GM12875 (cell line): ENCODE results near the gene GPHN.

Experiments used
- H3K4me3 ChIP-seq: one replicate; pipeline ENCODE4 v1.5.1; 2011; ENCODE audit warnings: low read depth, low read length, control low read depth
- TF ChIP-seq, protein P1 (sequence below): IDR thresholded peaks from 2 replicates; pipeline ENCODE4 v1.5.1; 2011; ENCODE audit warnings: low read depth, mild to moderate bottlenecking, control low read depth, inconsistent platforms, low read length, moderate library complexity, borderline replicate concordance; ENCODE audit not compliant: insufficient read depth

The GPHN gene

DNA sequence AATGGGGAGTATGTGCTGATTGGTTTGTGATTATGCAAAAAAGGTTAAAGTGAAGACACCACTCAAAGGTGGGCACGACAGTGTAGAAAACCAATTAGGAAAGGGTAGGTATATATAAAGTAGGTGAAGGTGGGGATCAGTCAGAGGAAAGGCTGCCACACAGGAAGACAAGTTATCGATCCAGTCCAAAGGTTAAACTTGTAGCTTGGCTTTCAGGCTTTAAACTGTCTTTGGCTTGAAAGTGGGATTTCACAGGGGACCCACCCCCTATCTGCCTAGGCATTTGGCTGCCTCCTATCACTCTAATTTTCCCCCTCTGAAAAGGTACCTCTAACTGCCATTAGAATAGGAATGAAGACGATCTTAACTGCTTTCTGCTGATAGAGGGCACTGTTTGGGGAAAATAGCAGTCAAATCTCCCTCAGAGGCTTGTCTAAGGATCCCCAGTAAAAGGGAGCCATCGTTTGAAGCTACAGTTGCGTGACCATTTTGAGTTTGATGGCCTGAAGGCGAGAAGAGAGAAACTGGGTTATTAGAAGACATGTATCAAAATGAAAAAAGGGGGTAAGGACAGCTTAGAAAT lies 250.2 kb downstream of the GPHN start:
- no peak overlapping the region for H3K4me3 ChIP-seq
- TF ChIP-seq, protein P1, sequence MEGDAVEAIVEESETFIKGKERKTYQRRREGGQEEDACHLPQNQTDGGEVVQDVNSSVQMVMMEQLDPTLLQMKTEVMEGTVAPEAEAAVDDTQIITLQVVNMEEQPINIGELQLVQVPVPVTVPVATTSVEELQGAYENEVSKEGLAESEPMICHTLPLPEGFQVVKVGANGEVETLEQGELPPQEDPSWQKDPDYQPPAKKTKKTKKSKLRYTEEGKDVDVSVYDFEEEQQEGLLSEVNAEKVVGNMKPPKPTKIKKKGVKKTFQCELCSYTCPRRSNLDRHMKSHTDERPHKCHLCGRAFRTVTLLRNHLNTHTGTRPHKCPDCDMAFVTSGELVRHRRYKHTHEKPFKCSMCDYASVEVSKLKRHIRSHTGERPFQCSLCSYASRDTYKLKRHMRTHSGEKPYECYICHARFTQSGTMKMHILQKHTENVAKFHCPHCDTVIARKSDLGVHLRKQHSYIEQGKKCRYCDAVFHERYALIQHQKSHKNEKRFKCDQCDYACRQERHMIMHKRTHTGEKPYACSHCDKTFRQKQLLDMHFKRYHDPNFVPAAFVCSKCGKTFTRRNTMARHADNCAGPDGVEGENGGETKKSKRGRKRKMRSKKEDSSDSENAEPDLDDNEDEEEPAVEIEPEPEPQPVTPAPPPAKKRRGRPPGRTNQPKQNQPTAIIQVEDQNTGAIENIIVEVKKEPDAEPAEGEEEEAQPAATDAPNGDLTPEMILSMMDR: no peak

DNA sequence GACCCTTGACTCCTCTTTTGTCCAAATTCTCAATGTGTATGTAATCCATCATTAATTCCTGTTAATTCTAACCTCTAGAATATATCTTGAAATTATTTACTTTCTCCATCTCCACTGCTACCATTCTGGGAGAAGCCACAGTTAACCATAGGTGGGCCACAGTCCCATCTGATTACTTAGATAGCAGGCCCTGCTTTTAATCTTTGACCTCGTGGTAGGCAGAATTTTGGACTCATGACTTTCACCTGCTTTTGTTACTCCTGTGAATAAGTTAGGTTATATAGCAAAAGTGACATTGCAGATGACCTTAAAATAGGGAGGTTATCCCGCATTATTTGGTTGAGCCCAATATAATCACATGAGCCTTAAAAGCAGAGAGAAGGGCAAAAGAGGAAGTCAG lies 264.2 kb downstream of the GPHN start:
- TF ChIP-seq, protein P1: no peak
- no peak overlapping the region for H3K4me3 ChIP-seq

DNA sequence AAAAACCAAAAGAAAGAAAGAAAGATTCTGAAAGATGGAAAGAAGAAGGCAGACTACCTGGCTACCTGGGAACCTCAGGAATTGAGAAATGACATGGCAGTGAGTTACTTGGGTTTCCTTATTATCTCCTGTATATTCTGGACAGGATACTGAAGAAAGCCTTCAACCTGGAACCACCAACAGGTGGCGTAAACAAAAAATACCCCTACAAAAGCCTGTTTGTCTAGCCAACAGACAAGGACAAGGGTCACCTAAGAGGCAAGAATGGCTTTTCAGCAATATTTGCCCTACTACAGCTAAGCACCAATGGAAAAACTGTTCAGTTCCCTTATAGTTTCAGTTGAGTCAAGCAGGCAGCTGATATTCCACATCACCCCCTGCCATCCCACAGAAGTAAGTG lies 274.9 kb downstream of the GPHN start:
- H3K4me3 ChIP-seq: no peak overlapping the region
- TF ChIP-seq, protein P1: no peak

DNA sequence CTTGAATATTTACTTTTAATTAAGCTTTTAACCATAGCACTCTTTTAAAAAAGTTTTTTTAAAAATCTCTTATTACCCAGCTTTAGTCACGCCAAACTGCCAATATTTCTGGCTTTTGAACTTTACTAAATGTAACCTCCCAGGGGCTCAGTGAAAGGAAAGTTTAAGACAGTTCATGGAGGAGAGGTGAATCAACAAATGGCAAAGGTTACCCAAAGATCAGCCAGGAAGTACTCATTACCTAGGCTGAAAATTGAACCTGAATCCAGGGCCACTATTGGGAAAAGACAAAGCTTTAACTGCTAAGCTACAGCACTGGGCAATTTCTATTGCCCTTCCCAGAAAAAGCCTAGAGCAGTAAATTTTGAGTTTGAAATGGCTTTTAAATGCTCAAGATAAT lies 282.2 kb downstream of the GPHN start:
- no peak overlapping the region for H3K4me3 ChIP-seq
- TF ChIP-seq, protein P1: no peak

DNA sequence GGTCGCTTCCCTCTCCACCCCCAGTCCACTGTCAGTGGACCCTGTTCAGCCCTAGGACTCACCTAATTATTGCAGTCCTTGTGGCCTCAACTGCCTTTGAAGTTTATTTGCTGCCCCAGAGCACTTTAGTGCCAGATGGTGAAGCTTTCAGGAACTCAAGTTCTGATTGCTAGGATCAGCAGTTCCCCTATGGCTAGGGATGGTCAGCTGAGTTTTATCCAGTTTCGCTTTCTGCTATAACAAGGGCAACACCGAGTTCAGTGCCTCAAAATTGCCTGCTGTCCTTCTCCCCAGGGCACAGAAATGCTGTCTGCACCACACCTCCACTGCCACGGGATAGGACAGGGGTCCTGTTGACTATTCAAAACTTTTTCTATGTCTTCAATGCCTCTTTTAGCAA lies 295.0 kb downstream of the GPHN start:
- TF ChIP-seq, protein P1: no peak
- H3K4me3 ChIP-seq: no peak overlapping the region

DNA sequence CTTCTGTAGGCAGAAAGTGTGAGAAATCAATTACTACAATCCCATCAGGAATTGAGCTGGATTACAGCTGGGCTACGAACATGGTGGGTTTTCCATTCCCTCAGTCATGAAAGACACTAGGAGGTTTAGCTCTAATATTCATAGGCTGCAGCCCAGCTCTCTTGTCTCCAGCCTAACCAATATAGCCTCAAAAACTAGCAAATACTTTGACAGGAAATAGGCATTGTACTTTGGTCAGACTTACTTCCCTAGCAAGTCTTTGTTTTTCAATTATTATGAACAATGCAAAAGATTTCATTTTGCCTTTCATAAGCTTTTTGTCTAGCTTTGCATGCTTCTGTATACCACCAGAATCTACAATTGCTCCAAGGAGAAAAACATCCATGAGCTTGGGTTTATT lies 296.2 kb downstream of the GPHN start:
- TF ChIP-seq, protein P1: no peak
- no peak overlapping the region for H3K4me3 ChIP-seq

DNA sequence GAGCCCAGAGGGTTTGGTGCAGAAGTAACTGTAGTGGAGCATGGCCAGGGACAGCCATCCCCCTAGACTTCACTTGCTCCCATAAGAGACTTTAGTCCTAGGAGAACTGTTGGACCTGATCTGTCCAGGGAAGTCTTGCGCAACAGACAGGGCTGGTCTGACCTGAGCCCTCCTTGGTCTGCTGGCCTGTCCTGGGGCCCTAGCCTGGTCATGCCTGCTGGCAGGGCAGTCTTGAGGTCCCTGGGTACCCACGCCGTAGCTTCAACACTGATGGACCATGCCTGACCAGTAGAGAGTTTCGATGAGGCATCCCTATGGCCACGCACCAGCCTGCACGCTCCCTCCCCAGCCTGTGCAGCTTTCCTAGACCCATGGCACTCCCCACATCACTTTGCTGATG lies 305.7 kb downstream of the GPHN start:
- no peak overlapping the region for H3K4me3 ChIP-seq
- TF ChIP-seq, protein P1: no peak
